MCF 10A (cell line): ENCODE measurements around the gene RASEF. TPM values are rescaled to one million over a fixed set of nuclear protein-coding genes. Genes with fewer than 3 reads are reported as not detected.
A peak's percentile ranks its signal among the peaks of the same experiment; 100 is the strongest.
"Not testable (repeated sequence)": the region's sequence is repeated elsewhere in the genome, so short reads cannot be mapped to it uniquely, and the experiment has no call there.

ENCODE experiments used
- BruUV-seq: library from RNA; stranded (reverse); fragments of 400-500 nt; replicated peaks from 2 replicates; lab custom pipeline; 2021; lab: Mats Ljungman, UMichigan
- CTCF ChIA-PET: fragments of 300-600 bp; sonication (Branson Sonifier 250); formaldehyde crosslinking; extraction: SDS; loops from one replicate; lab custom pipeline; 2021; ENCODE audit warnings: antibody characterized with exemption, inconsistent platforms; lab: Yijun Ruan, JAX
- POLR2A ChIA-PET: fragments of 300-600, 350-650 bp; sonication (Branson Sonifier 250); formaldehyde crosslinking; extraction: SDS; loops from one replicate; lab custom pipeline; 2020; ENCODE audit warnings: antibody characterized with exemption, inconsistent platforms; lab: Yijun Ruan, JAX
- DNase-seq: peaks from one replicate; pipeline ENCODE4 v3.0.0-alpha.2; 2018; ENCODE audit not compliant: unreplicated experiment
- H3K27ac Mint-ChIP-seq: one replicate; pipeline ENCODE4 v1.8.0; 2022; ENCODE audit warnings: mild to moderate bottlenecking, low read depth, mixed read lengths; ENCODE audit not compliant: unreplicated experiment
- H3K27me3 Mint-ChIP-seq: one replicate; pipeline ENCODE4 v1.8.0; 2022; ENCODE audit warnings: mixed read lengths; ENCODE audit not compliant: insufficient read depth, unreplicated experiment
- H3K36me3 Mint-ChIP-seq: one replicate; pipeline ENCODE4 v1.8.0; 2022; ENCODE audit warnings: mild to moderate bottlenecking, moderate library complexity, mixed read lengths; ENCODE audit not compliant: insufficient read depth, unreplicated experiment
- H3K4me1 Mint-ChIP-seq: one replicate; pipeline ENCODE4 v1.8.0; 2022; ENCODE audit warnings: mixed read lengths; ENCODE audit not compliant: insufficient read depth, unreplicated experiment
- H3K4me3 Mint-ChIP-seq: one replicate; pipeline ENCODE4 v1.8.0; 2022; ENCODE audit warnings: mild to moderate bottlenecking, moderate library complexity, mixed read lengths; ENCODE audit not compliant: unreplicated experiment
- H3K9me3 Mint-ChIP-seq: one replicate; pipeline ENCODE4 v1.8.0; 2022; ENCODE audit warnings: mixed read lengths; ENCODE audit not compliant: unreplicated experiment
- CTCF ChIP-seq: fragments of 200-600 bp; IDR thresholded peaks from one replicate; pipeline ENCODE4 v1.8.0; 2022; ENCODE audit warnings: antibody characterized with exemption, mild to moderate bottlenecking; ENCODE audit not compliant: unreplicated experiment
- intact Hi-C: fragments of 100-400 bp; cut with micrococcal nuclease; formaldehyde crosslinking; loops from 2 replicates; pipeline ENCODE4 v1.14.1; 2022
- total RNA-seq: library from RNA; stranded (reverse); gene quantifications from 2 replicates; pipeline ENCODE4 v1.2.3, GENCODE V29; 2022

The RASEF gene
- total RNA-seq, 1 experiment from 2014 or later, result 7.5 TPM

GRCh38 chr9:82938426-82939218 lies 124.3 kb downstream of the RASEF start:
- ChIA-PET POLR2A (no interaction called here), CTCF (interaction anchor here (0.6 kb wide), 1 partner anchor 15 kb away, joined by 3 read pairs; no protein-coding TSS in a partner anchor)
- no TSS peak for BruUV-seq
- no peak for DNase-seq
- intact Hi-C loops, result no loop called here
- H3K9me3 Mint-ChIP-seq, result no peaks in the 10 kb centered on the region
- no peaks in the 10 kb centered on the region for H3K36me3 Mint-ChIP-seq
- H3K4me3 Mint-ChIP-seq, result no peak overlapping the region
- peaks cover 14% of the 10 kb centered on the region for H3K4me1 Mint-ChIP-seq
- TF ChIP-seq CTCF, result no peak
- H3K27me3 Mint-ChIP-seq, result no peaks in the 10 kb centered on the region
- no peak overlapping the region for H3K27ac Mint-ChIP-seq

DNA sequence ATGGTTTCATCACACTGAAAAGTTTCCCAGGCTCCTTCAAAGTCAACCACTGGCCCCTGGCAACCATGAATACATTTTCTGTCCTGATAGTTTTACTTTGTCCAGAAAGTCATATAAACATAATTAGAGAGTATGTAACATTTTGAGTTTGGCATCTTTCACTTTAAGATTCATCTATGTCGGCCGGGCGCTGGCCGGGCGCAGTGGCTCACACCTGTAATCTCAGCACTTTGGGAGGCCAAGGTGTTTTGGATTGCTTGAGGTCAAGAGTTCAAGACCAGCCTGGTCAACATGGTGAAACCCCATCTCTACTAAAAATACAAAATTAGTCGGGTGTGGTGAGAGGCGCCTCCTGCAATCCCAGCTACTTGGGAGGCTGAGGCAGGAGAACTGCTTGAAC lies 126.4 kb downstream of the RASEF start:
- POLR2A ChIA-PET, CTCF ChIA-PET, BruUV-seq, H3K4me3 Mint-ChIP-seq, intact Hi-C loops, H3K27ac Mint-ChIP-seq, H3K27me3 Mint-ChIP-seq, DNase-seq, H3K36me3 Mint-ChIP-seq, H3K9me3 Mint-ChIP-seq: not testable (repeated sequence)
- H3K4me1 Mint-ChIP-seq, result peaks cover 14% of the 10 kb centered on the region

DNA sequence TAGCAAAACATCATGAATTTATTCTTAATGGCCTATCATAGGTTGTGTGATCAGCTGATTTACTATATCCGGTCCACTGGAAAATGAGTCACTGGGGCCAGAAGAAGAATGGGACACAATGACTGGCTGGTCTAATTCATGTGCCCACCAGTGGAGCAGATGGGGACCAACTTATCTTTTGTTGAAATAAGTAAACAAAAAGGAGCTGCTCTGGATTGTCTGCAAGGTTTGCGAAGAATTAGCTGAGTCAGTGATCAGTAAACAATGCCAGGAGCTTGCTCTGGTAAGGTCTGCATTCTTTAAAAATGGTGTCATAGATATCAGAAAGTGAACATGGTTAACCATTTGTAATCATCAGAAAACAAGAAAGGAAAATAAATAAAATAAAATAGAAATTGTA lies 128.0 kb downstream of the RASEF start:
- DNase-seq, result peak; percentile 53
- Mint-ChIP-seq H3K9me3 (no peaks in the 10 kb centered on the region), H3K4me3 (no peak overlapping the region), H3K4me1 (peaks cover 13% of the 10 kb centered on the region), H3K27ac (peak overlapping the region; percentile 58), H3K36me3 (no peaks in the 10 kb centered on the region), H3K27me3 (no peaks in the 10 kb centered on the region)
- ChIA-PET POLR2A (interaction anchor here (0.7 to 1.2 kb wide), 3 partner anchors 9 to 526 kb away, joined by 3 to 4 read pairs (median 3); no protein-coding TSS in a partner anchor), CTCF (interaction anchor here (0.7 kb wide), 1 partner anchor 351 kb away, joined by 3 read pairs; no protein-coding TSS in a partner anchor)
- no TSS peak for BruUV-seq
- TF ChIP-seq CTCF, result no peak
- intact Hi-C loops, result no loop called here

DNA sequence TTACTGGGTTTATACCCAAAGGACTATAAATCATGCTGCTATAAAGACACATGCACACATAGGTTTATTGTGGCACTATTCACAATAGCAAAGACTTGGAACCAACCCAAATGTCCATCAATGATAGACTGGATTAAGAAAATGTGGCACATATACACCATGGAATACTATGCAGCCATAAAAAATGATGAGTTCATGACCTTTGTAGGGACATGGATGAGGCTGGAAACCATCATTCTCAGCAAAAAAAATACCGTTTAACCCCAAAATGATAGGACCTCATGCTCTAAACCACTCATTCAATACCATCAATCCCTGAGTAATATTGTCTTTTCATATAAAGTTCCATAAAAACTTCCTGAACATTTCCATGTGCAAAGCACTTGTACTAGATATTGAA lies 128.9 kb downstream of the RASEF start:
- H3K4me3 Mint-ChIP-seq, H3K9me3 Mint-ChIP-seq, CTCF ChIA-PET, H3K36me3 Mint-ChIP-seq, H3K27ac Mint-ChIP-seq, H3K4me1 Mint-ChIP-seq, intact Hi-C loops, BruUV-seq, H3K27me3 Mint-ChIP-seq, DNase-seq: not testable (repeated sequence)
- POLR2A ChIA-PET, result interaction anchor here (0.7 kb wide), 1 partner anchor 393 kb away, joined by 3 read pairs; no protein-coding TSS in a partner anchor

- Mint-ChIP-seq H3K9me3 (no peaks in the 10 kb centered on the region), H3K4me3 (no peak overlapping the region), H3K27ac (no peak overlapping the region), H3K27me3 (no peaks in the 10 kb centered on the region), H3K4me1 (peaks cover 7% of the 10 kb centered on the region), H3K36me3 (no peaks in the 10 kb centered on the region)
- ChIA-PET POLR2A (interaction anchor here (0.5 kb wide), 1 partner anchor 16 kb away, joined by 3 read pairs; no protein-coding TSS in a partner anchor), CTCF (no interaction called here)
- no TSS peak for BruUV-seq
- peak; percentile 5 for DNase-seq
- intact Hi-C loops, result no loop called here
- no peak for TF ChIP-seq CTCF
Measured at GRCh38 chr9:82930116-82930515, 132.8 kb downstream of the RASEF start.
